ENCODE results near the gene POGK.

Gene POGK

GRCh38 chr1:166848193-166848592 lies 8.9 kb downstream of the POGK start:
- TF ChIP-seq CTCF (IDR thresholded peaks at IDR 0.05; ENCODE audit: insufficient read depth, low read length, poor library complexity, severe bottlenecking), result no peak
- Histone ChIP-seq H3K27me3 (replicated peaks; ENCODE audit: control insufficient read depth, insufficient read depth, low read length) (no peaks in the 10 kb centered on the region), H3K36me3 (ENCODE audit: control insufficient read depth, insufficient read depth, low read length) (peaks cover 38% of the 10 kb centered on the region), H3K4me3 (replicated peaks; ENCODE audit: low read depth, low read length) (no peak overlapping the region)
- no peak for DNase-seq (ENCODE audit: extremely low read depth, insufficient read length)

GRCh38 chr1:166849135-166849534 lies 9.9 kb downstream of the POGK start:
- Histone ChIP-seq H3K27me3 (replicated peaks; ENCODE audit: control insufficient read depth, insufficient read depth, low read length) (no peaks in the 10 kb centered on the region), H3K4me3 (replicated peaks; ENCODE audit: low read depth, low read length) (no peak overlapping the region), H3K36me3 (ENCODE audit: control insufficient read depth, insufficient read depth, low read length) (peaks cover 30% of the 10 kb centered on the region)
- TF ChIP-seq CTCF (IDR thresholded peaks at IDR 0.05; ENCODE audit: insufficient read depth, low read length, poor library complexity, severe bottlenecking), result no peak
- no peak for DNase-seq (ENCODE audit: extremely low read depth, insufficient read length)

- Histone ChIP-seq H3K27me3 (replicated peaks; ENCODE audit: control insufficient read depth, insufficient read depth, low read length) (no peaks in the 10 kb centered on the region), H3K36me3 (ENCODE audit: control insufficient read depth, insufficient read depth, low read length) (peaks cover 23% of the 10 kb centered on the region), H3K4me3 (replicated peaks; ENCODE audit: low read depth, low read length) (no peak overlapping the region)
- TF ChIP-seq CTCF (IDR thresholded peaks at IDR 0.05; ENCODE audit: insufficient read depth, low read length, poor library complexity, severe bottlenecking), result no peak
- DNase-seq (ENCODE audit: extremely low read depth, insufficient read length), result no peak
These were observed 13.6 kb downstream of the POGK start for GRCh38 chr1:166852918-166853317.

- DNase-seq (ENCODE audit: extremely low read depth, insufficient read length), result no peak
- no peak for TF ChIP-seq CTCF (IDR thresholded peaks at IDR 0.05; ENCODE audit: insufficient read depth, low read length, poor library complexity, severe bottlenecking)
- Histone ChIP-seq H3K27me3 (replicated peaks; ENCODE audit: control insufficient read depth, insufficient read depth, low read length) (no peaks in the 10 kb centered on the region), H3K4me3 (replicated peaks; ENCODE audit: low read depth, low read length) (no peak overlapping the region), H3K36me3 (ENCODE audit: control insufficient read depth, insufficient read depth, low read length) (peaks cover 14% of the 10 kb centered on the region)
These were observed 16.3 kb downstream of the POGK start for GRCh38 chr1:166855558-166855957.

GRCh38 chr1:166857995-166858394 lies 18.7 kb downstream of the POGK start:
- no peak for DNase-seq (ENCODE audit: extremely low read depth, insufficient read length)
- TF ChIP-seq CTCF (IDR thresholded peaks at IDR 0.05; ENCODE audit: insufficient read depth, low read length, poor library complexity, severe bottlenecking), result no peak
- no peaks in the 10 kb centered on the region for H3K27me3 ChIP-seq (replicated peaks; ENCODE audit: control insufficient read depth, insufficient read depth, low read length)
- no peak overlapping the region for H3K4me3 ChIP-seq (replicated peaks; ENCODE audit: low read depth, low read length)
- H3K36me3 ChIP-seq (ENCODE audit: control insufficient read depth, insufficient read depth, low read length), result peaks cover 12% of the 10 kb centered on the region

GRCh38 chr1:166858726-166859419 lies 19.6 kb downstream of the POGK start:
- Histone ChIP-seq H3K4me3 (replicated peaks; ENCODE audit: low read depth, low read length) (no peak overlapping the region), H3K27me3 (replicated peaks; ENCODE audit: control insufficient read depth, insufficient read depth, low read length) (no peaks in the 10 kb centered on the region), H3K36me3 (ENCODE audit: control insufficient read depth, insufficient read depth, low read length) (peaks cover 12% of the 10 kb centered on the region)
- TF ChIP-seq CTCF (IDR thresholded peaks at IDR 0.05; ENCODE audit: insufficient read depth, low read length, poor library complexity, severe bottlenecking), result no peak
- no peak for DNase-seq (ENCODE audit: extremely low read depth, insufficient read length)
